GM19463 (cell line): ENCODE results near the gene KITLG.
"Not testable (repeated sequence)": the region's sequence is repeated elsewhere in the genome, so short reads cannot be mapped to it uniquely, and the experiment has no call there.

Source experiments
- ATAC-seq: cut with Tn5 transposase; IDR thresholded peaks from one replicate; pipeline ENCODE4 v1.9.1; 2021; ENCODE audit warnings: mild to moderate bottlenecking, moderate library complexity; ENCODE audit not compliant: unreplicated experiment

The KITLG gene

DNA sequence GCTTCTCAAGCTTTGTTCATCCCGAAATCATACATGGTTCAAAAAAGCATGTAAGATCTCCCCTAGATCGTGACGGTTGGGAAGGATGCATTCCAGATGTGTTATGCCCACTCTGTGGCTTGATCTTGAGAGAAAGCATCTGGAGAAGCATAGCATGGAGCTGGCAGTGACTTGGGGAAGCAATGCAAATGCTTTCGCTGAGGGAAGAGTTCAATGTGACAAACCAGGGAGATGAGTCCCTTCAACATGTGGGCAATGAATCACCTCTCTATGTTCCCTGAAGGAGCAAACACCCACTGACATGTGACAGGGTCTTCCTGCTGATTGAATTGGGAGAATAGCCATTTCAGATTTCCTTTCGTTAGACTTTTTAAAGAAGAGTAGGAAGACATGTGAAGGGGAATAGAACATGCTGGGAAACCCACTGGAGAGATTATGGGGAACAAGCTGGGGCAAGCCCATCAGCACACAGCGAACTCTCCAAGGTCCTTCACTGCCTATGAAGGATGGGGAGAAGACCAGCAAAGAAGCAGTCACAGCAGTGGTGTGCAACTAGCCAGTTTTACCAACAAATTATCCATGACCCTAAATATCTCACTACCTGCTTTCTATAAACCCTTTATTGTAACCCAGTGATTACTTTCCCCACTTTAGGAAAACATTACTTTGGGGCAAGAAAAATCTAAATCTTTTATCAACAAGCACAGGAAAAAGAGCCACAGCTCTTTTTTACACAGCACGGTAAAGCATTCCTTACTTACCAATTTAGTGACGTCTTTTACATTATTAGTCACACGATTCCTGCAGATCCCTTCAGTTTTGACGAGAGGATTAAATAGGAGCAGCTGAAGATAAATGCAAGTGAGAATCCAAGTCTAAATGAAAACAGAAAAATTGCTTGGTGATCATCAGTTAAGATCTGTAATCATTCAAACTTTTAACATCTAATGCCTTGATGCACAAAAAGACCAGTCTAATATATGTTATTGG is 35.0 kb downstream of the KITLG start:
- no peak for ATAC-seq

DNA sequence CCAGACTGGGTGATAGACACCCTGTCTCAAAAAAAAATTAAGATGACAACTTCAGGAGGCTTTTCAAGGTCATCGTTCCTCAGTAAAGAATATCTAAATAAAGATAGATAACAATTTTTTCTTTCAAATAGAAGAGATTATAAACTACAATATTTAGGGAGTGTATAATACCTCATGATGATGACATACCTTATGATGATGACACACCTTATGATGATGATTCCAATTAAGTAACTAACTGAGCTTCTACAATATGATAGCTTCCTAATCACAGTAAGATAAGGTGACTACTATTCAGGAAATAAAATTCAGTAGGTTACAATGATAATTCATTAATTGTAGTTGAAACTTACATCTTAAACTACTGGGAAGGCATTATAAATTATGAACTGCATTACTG is 40.4 kb downstream of the KITLG start:
- ATAC-seq, result no peak

DNA sequence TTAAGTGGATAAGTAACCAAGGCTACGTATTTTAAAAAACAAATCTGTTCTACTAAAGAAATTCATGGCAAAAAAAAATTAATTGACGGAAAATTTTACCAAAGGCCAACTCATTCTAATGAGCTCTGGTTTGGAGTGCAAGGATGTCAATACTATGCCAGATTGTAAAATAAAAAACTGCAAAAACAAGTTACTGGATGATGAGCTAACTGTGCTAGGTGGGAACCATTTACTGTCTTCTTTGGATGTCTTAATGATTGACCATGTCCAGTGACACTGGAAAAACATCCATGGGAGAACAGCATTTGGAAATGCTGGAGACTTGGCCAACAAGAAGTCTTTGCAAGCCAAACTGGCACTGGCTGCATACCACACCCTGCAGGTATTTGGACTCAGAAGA is 41.6 kb downstream of the KITLG start:
- no peak for ATAC-seq

GRCh38 chr12:88538250-88538649 is 42.0 kb downstream of the KITLG start:
- ATAC-seq, result no peak

GRCh38 chr12:88530868-88531267 is 49.4 kb downstream of the KITLG start:
- no peak for ATAC-seq

DNA sequence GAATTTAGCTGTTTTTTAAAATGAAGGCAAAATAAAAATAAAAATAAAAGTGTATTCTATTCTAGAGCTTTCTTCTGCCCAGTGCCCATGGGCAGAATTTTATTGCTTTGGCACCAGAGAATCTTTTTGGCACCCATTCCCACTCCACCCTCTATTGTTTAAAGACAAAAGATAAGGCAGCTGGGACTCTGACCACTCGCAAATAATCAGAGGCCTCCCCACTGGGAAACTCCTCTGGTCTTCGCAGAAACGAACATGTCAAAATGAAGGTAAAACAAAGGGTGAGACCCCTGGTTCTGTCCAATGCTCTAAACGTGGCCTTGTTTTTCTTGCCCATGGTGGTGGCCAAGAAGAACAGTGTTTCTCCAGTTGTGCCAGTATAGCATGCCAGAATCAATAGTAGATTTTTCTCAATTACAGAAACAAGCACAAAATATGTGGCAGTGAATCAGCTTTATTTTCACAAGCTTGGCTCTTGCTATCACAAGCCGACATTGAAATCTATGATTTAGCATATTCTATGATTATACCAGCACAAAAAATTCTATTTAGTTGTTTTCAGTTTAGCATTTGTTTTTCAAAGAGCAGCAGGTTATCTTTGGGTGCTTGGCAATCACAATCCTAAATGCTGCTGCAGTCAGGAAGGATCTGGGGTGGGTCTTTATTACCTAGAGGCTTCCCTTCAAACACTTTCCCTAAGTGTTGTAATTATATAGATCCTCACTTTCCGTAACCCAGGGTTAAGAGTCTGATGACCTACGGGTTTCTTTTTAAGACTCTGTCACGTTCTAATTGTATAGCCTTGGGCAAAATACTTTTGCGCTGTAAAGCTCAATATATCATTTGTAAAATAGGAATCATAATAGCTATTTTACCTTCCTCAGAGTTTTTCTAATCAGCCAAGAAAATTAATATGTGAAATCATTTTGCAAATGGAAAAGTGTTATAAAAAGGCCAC is 50.5 kb downstream of the KITLG start:
- ATAC-seq, result no peak

GRCh38 chr12:88522961-88523360 is 57.3 kb downstream of the KITLG start:
- no peak for ATAC-seq

GRCh38 chr12:88520436-88520820 is 59.8 kb downstream of the KITLG start:
- ATAC-seq, result no peak

DNA sequence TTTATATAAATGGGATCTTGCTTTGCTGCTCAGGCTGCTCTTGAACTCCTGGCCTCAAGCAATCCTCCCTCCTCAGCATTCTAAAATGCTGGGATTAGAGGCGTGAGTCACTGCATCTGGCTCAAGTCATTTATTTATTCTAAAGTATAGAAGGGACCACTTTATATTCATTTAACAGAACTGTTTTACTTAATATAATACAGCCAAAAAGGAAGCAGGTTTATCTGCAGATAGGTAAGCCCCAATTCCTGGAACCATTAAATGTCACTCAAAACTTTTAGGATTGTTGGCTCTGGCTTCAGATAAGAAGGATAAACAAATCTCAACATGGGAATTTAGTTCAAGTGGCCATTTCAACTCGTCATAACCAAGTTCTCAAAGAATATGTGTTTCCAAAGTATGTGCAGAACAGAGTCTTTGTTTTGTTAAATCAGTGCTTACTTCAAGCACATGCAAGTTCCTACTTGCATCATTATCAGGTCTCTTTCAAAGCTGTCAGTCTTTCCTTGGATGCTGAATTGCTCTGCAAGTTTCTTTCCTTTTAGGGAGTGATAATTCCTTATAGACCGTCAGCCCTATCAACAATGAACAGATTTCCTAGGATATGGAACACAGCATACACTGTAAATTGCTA is 60.4 kb downstream of the KITLG start:
- ATAC-seq, result no peak

GRCh38 chr12:88518863-88519403 is 61.3 kb downstream of the KITLG start:
- no peak for ATAC-seq

- ATAC-seq, result no peak
Observed at GRCh38 chr12:88516811-88517210, 63.5 kb downstream of the KITLG start.

- no peak for ATAC-seq
Observed at GRCh38 chr12:88510843-88511242, 69.4 kb downstream of the KITLG start.

DNA sequence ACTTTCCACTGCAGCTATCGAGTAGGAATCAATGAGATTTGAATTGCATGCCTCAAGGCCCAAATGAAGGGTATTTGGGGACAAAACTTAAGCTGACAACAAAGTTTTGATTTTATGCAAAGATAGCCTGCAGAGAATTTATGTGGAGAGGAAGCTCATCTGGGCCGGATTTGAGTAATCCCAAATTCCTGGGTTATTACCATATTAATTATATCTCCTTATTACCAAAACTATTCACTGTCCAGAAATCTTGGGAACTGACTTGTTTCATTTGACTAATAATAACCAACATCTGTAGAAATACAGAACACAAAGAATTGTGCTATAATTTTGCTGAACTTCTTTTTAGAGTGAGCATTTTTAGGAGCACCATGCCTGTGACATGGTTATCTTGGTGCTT is 70.4 kb downstream of the KITLG start:
- ATAC-seq, result no peak

GRCh38 chr12:88509347-88509746 is 70.9 kb downstream of the KITLG start:
- ATAC-seq, result no peak

GRCh38 chr12:88507851-88508250 is 72.4 kb downstream of the KITLG start:
- not testable (repeated sequence) for ATAC-seq

DNA sequence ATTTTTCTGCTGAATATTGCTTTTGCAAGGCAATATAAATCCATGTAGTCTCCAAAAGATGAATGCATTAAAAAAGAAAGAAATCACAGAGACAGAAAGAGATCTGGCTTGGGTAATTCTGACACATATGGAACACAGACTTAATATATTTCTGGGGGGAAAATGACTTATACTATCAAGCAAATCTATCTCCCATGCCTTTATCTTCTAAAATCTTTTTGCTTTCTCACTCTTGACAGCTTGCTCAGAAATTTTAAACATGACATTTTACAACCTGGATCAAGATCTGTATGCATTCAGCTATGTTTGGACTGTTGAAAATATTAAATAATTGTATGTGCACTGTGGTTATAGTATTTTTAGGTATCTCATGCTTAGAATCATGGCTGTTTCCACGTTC is 73.0 kb downstream of the KITLG start:
- no peak for ATAC-seq

DNA sequence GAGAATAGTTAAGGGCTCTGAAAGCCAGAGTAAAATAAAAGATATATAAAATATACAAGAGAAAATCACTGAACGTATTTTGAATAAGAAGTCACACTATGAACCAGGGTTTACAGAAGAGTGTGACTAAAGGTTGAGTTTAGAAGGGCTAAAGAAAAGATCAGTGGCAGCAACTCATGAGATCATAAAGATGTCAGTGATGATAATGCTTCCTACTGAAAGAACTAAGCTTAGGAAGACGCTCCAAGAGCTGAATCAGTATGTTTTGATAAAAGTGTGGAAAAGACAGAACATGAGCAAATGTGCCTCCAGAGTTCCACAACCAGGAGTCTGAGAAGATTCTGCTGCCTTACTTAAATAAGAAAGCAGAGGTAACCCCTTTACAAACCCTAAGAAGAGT is 74.6 kb downstream of the KITLG start:
- ATAC-seq, result no peak

DNA sequence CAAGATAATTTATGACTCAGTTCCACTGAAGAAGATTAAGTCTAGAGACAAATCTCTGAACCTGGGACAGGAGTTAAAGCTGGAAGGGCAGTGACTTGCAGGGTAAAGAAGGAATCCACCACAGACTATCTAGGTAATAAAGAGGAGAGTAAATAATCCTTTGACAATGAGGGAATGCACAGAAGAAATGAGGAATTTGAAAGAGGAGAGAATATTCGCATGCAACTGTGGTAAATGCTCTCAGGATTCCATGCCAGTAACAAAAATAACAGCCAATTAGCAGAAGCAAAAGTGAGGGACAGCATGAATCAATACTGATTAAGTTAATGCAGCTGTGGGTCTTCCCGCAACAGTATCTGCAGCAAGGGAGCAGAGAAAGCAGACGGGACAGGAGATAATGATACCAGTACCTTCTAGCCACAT is 77.0 kb downstream of the KITLG start:
- no peak for ATAC-seq

- ATAC-seq, result no peak
Observed at GRCh38 chr12:88501972-88502938, 78.0 kb downstream of the KITLG start.
